Panc1 (cell line): ENCODE data around the gene GRAMD1B. TPM values are rescaled to one million over a fixed set of nuclear protein-coding genes. Genes with fewer than 3 reads are reported as not detected.

Source experiments
- ATAC-seq: fragments of 200-7000 bp; cut with Tn5 transposase; 2 replicates; pipeline ENCODE4 v1.9.1; 2020; ENCODE audit warnings: mild to moderate bottlenecking, moderate library complexity
- BruUV-seq: library from RNA; stranded (reverse); fragments of 400-500 nt; replicated peaks from 2 replicates; lab custom pipeline; 2021; lab: Mats Ljungman, UMichigan
- CTCF ChIA-PET: fragments of 300-600 bp; sonication (Branson Sonifier 250); formaldehyde crosslinking; loops from one replicate; lab custom pipeline; 2022; ENCODE audit warnings: antibody characterized with exemption; lab: Charles Lee
- POLR2A ChIA-PET: fragments of 300-600 bp; sonication (Branson Sonifier 250); formaldehyde crosslinking; loops from one replicate; lab custom pipeline; 2022; ENCODE audit warnings: antibody characterized with exemption; lab: Charles Lee
- DNase-seq: peaks from one replicate; pipeline ENCODE4 v3.0.0-alpha.2; 2010; ENCODE audit warnings: low read depth, low spot score
- H3K27ac ChIP-seq: 2 replicates; pipeline ENCODE4 v1.5.1; 2011; ENCODE audit warnings: mild to moderate bottlenecking, low read length, inconsistent platforms
- H3K27me3 ChIP-seq: fragments of 200-500 bp; sonication (Bioruptor generic); 2 replicates; pipeline ENCODE4 v1.6.0; 2014; ENCODE audit warnings: low read length, inconsistent platforms; ENCODE audit not compliant: control insufficient read depth, insufficient read depth
- H3K36me3 ChIP-seq: fragments of 200-500 bp; sonication (Bioruptor generic); 2 replicates; pipeline ENCODE4 v1.5.1; 2014; ENCODE audit warnings: inconsistent platforms, mild to moderate bottlenecking, low read length, moderate library complexity; ENCODE audit not compliant: control insufficient read depth, insufficient read depth
- H3K4me1 ChIP-seq: 2 replicates; pipeline ENCODE4 v1.5.1; 2011; ENCODE audit warnings: inconsistent platforms, mild to moderate bottlenecking, low read length, moderate library complexity; ENCODE audit not compliant: control insufficient read depth, insufficient read depth
- H3K4me3 ChIP-seq, 2 experiments: 2 replicates each; pipeline ENCODE4 v1.5.1; 2011 to 2012; ENCODE audit warnings: low read depth in 2 of 2, low read length in 2 of 2, mild to moderate bottlenecking in 2 of 2, inconsistent platforms in 1 of 2, moderate library complexity in 1 of 2
- H3K9me3 ChIP-seq: fragments of 200-500 bp; sonication (Bioruptor generic); 2 replicates; pipeline ENCODE4 v1.5.1; 2014; ENCODE audit warnings: low read depth, mild to moderate bottlenecking, inconsistent platforms, low read length, moderate library complexity; ENCODE audit not compliant: control insufficient read depth, insufficient read depth
- CTCF ChIP-seq: fragments of 450-650 bp; IDR thresholded peaks from 2 replicates; pipeline ENCODE4 v1.5.1; 2017; ENCODE audit warnings: mild to moderate bottlenecking
- POLR2AphosphoS5 ChIP-seq: IDR thresholded peaks from 2 replicates; pipeline ENCODE4 v1.6.1; 2012; ENCODE audit warnings: mild to moderate bottlenecking, low read depth, low read length, moderate library complexity
- SIN3A ChIP-seq: IDR thresholded peaks from 2 replicates; pipeline ENCODE4 v1.6.1; 2012; ENCODE audit warnings: low read depth, mild to moderate bottlenecking, low read length, moderate library complexity, borderline replicate concordance; ENCODE audit not compliant: insufficient read depth
- TCF7L2 ChIP-seq: IDR thresholded peaks from 2 replicates; pipeline ENCODE4 v1.6.1; 2011; ENCODE audit warnings: mild to moderate bottlenecking, low read depth, low read length, inconsistent platforms
- in situ Hi-C: cut with HindIII; loops from 2 replicates; pipeline ENCODE4 v1.10.0; 2016; ENCODE audit warnings: low sequenced_read_pairs, low pct_unique_long_range_greater_than_20kb
- intact Hi-C: fragments of 100-400 bp; cut with micrococcal nuclease; formaldehyde crosslinking; loops from one replicate; pipeline ENCODE4 v1.10.0; 2022; ENCODE audit not compliant: unreplicated experiment
- total RNA-seq: library from RNA; stranded (reverse); gene quantifications from one replicate; pipeline ENCODE4 v1.2.1, GENCODE V29; 2021; ENCODE audit not compliant: unreplicated experiment
- TF ChIP-seq, protein P1 (sequence below), 2 experiments: IDR thresholded peaks; 2 replicates each; pipeline ENCODE4 v1.6.1; 2011 to 2012; ENCODE audit warnings: low read depth in 2 of 2, control low read depth in 1 of 2, low read length in 1 of 2, mild to moderate bottlenecking in 1 of 2, moderate library complexity in 1 of 2; ENCODE audit not compliant: insufficient read depth in 1 of 2

The GRAMD1B gene
- total RNA-seq, 1 experiment from 2014 or later: 0.46 TPM

- POLR2A ChIA-PET: no interaction called here
- in situ Hi-C loops: no loop called here
- Histone ChIP-seq H3K4me1 (no peaks in the 10 kb centered on the region), H3K36me3 (no peaks in the 10 kb centered on the region; the same call in 1 of the 2 replicates), H3K4me3 (no peak overlapping the region), H3K9me3 (no peaks in the 10 kb centered on the region), H3K27ac (no peak overlapping the region), H3K27me3 (peaks cover 4% of the 10 kb centered on the region; the same call in 1 of the 2 replicates)
- CTCF ChIA-PET: no interaction called here
- ATAC-seq (no peak), DNase-seq (no peak)
- no TSS peak for BruUV-seq
- TF ChIP-seq TCF7L2: no peak
- TF ChIP-seq, protein P1, sequence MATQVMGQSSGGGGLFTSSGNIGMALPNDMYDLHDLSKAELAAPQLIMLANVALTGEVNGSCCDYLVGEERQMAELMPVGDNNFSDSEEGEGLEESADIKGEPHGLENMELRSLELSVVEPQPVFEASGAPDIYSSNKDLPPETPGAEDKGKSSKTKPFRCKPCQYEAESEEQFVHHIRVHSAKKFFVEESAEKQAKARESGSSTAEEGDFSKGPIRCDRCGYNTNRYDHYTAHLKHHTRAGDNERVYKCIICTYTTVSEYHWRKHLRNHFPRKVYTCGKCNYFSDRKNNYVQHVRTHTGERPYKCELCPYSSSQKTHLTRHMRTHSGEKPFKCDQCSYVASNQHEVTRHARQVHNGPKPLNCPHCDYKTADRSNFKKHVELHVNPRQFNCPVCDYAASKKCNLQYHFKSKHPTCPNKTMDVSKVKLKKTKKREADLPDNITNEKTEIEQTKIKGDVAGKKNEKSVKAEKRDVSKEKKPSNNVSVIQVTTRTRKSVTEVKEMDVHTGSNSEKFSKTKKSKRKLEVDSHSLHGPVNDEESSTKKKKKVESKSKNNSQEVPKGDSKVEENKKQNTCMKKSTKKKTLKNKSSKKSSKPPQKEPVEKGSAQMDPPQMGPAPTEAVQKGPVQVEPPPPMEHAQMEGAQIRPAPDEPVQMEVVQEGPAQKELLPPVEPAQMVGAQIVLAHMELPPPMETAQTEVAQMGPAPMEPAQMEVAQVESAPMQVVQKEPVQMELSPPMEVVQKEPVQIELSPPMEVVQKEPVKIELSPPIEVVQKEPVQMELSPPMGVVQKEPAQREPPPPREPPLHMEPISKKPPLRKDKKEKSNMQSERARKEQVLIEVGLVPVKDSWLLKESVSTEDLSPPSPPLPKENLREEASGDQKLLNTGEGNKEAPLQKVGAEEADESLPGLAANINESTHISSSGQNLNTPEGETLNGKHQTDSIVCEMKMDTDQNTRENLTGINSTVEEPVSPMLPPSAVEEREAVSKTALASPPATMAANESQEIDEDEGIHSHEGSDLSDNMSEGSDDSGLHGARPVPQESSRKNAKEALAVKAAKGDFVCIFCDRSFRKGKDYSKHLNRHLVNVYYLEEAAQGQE (IDR thresholded peaks at IDR 0.05; ENCODE audit: insufficient read depth in 1 of 2, low read depth in 2 of 2, low read length in 1 of 2): no peak
- no peak for TF ChIP-seq POLR2AphosphoS5
- TF ChIP-seq CTCF: no peak
- TF ChIP-seq SIN3A: no peak
- intact Hi-C loops: loop anchor here (10.0 kb wide), 1 partner anchor 482 kb away; no protein-coding TSS in a partner anchor
Measured at GRCh38 chr11:123587044-123587443, 157.0 kb downstream of the GRAMD1B start.

- ChIA-PET CTCF (no interaction called here), POLR2A (no interaction called here)
- Histone ChIP-seq H3K9me3 (no peaks in the 10 kb centered on the region), H3K27ac (no peak overlapping the region), H3K4me1 (no peaks in the 10 kb centered on the region), H3K27me3 (peaks cover 4% of the 10 kb centered on the region; the same call in 1 of the 2 replicates), H3K4me3 (no peak overlapping the region), H3K36me3 (no peaks in the 10 kb centered on the region; the same call in 1 of the 2 replicates)
- no TSS peak for BruUV-seq
- ATAC-seq: no peak
- TF ChIP-seq, protein P1 (IDR thresholded peaks at IDR 0.05; ENCODE audit: insufficient read depth in 1 of 2, low read depth in 2 of 2, low read length in 1 of 2): no peak
- TF ChIP-seq SIN3A: no peak
- no peak for TF ChIP-seq POLR2AphosphoS5
- no peak for TF ChIP-seq CTCF
- TF ChIP-seq TCF7L2: no peak
- DNase-seq: no peak
- intact Hi-C loops (loop anchor here (10.0 kb wide), 1 partner anchor 483 kb away; no protein-coding TSS in a partner anchor), in situ Hi-C loops (no loop called here)
Measured at GRCh38 chr11:123587559-123587958, 157.5 kb downstream of the GRAMD1B start.
